Glomerular visceral epithelial cell (primary cell): Measurements from ENCODE around the gene KCNB1.

Experiments
- DNase-seq: peaks from one replicate; pipeline ENCODE4 v3.0.0-alpha.2; 2016; ENCODE audit errors: extremely low spot score

KCNB1 gene

DNA sequence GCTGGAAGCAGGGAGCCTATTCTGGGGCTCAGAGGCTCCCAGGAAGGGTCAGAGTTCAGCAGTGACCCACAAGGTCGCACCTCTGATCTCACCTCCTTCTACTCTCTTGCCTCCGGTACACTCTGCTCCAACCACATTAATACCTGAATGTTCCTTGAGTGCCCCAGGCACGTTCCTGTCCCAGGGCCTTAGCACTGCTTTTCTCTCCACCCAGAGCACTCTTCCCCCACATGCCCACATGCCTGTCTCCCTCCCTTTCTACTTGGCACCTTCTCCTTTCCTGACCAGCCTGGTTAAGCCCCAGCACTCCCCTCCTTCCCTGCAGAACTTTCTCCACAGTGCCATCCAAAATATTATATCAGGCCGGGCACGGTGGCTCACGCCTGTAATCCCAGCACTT lies 13.4 kb downstream of the KCNB1 start:
- DNase-seq, result no peak

GRCh38 chr20:49468412-49468811 lies 14.1 kb downstream of the KCNB1 start:
- DNase-seq, result no peak

DNA sequence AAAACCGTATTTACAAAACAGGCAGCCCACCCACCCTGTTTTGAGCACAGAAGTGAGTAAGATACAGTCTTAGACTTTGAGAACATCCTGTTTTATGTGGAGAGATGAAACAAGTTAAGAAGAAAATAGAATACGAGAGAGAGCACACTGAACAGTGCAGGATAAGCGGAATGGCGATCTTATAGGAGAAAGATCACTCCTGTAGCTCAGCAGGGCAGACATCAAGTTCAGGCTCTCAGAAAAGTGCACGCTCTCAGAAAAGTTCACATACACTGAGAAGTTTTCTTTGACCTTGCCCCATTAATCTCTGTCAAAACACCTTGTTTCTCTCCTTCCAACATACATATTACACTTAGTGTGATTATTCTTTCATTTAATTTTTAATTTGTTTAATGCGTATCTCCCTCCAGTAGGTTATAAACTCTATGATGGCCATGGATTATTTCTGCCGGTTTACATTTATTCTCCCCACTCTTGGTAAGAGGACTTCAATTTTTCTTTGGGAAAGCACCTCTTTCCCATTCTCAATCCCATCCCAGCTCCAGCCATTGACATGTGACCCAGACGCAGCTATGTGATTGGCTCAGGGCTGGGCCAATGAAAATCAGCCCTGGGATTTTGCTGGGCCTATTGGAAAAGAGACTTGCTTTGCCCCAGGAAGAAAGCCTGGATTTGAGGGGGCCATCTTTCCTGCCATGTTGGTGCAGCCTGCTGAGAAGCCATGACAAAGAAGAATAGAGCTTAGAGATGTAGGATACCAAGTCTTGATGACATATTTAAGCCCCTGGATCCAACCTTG lies 16.2 kb downstream of the KCNB1 start:
- DNase-seq, result no peak

GRCh38 chr20:49464556-49464955 lies 17.9 kb downstream of the KCNB1 start:
- DNase-seq, result no peak

GRCh38 chr20:49462626-49463025 lies 19.8 kb downstream of the KCNB1 start:
- no peak for DNase-seq

GRCh38 chr20:49461894-49462620 lies 20.4 kb downstream of the KCNB1 start:
- DNase-seq, result no peak

DNA sequence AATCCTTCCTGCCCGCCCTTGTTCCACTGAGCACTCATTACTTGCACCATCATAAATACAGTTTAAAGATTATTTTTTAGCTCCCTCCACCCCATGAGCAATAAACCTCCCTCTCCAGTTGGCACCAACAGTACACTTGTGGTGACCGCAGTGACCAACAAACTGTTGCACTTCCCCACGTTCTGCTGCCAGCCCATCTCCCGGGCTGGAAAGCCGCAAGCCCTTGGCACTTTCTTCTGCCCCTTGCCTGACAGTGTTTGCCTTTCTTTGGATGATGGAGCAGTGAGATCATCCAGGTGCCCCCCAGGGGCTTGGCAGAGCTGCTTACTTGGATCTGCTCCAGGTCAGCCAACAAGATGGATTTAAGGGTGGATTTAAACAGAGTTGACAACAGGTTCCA lies 21.6 kb downstream of the KCNB1 start:
- DNase-seq, result peak; percentile 98

GRCh38 chr20:49460131-49460530 lies 22.3 kb downstream of the KCNB1 start:
- no peak for DNase-seq

GRCh38 chr20:49459684-49460083 lies 22.8 kb downstream of the KCNB1 start:
- no peak for DNase-seq

DNA sequence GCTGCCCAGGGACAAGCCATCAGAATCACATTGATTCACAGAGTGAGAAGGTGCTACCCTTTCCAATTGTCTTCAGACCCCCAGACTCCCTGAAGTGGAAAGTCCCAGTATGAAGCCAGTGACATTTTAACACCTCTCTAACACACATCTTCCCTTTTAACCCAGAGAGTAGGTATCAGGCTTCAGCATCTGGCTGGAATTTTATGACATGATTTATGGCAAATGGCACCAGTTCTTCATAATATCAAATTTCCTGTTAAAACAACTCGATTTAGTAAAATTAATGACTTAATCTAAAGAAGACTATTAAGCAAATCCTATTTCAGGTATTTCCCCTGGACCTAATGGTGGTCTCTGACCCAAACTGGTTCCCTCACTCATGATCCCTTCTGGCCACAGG lies 25.0 kb downstream of the KCNB1 start:
- DNase-seq, result no peak

DNA sequence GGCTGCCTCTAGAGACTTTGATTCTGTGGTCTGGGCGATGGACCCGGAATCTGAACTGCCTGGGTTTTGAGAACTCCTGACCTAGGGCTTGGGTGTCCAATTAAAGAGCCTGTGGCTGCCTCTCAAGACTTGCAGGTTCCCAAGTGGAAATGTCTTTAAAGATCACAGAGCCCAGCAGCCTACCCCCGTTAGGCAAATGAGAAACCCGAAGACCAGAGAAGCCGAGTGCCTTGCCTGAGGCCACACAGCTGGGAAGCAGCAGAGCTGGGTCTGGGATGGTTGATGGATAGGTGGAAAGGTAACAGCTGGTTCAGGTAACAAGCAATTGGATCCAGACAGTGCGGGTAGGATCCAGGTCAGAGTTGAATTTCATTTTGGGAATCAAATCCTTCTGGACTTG lies 25.8 kb downstream of the KCNB1 start:
- no peak for DNase-seq

DNA sequence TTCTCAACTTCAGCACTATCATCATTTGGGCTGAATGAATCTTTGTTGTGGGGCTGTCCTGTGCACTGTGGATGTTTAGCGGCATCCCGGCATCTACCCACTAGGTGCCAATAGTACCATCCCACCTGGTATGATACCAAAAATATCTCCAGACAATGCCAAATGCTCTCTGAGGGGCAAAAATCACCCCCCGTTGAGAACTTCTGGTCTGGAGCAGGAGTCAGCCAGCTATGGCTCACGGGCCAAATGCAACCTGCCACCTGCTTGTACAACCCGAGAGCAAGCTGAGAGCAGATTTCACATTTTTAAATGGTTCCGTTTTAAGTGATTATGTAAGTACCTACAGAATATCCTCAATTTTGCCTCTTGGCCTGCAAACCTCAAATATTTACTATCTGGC lies 26.8 kb downstream of the KCNB1 start:
- DNase-seq, result no peak

GRCh38 chr20:49452011-49452482 lies 30.4 kb downstream of the KCNB1 start:
- no peak for DNase-seq

DNA sequence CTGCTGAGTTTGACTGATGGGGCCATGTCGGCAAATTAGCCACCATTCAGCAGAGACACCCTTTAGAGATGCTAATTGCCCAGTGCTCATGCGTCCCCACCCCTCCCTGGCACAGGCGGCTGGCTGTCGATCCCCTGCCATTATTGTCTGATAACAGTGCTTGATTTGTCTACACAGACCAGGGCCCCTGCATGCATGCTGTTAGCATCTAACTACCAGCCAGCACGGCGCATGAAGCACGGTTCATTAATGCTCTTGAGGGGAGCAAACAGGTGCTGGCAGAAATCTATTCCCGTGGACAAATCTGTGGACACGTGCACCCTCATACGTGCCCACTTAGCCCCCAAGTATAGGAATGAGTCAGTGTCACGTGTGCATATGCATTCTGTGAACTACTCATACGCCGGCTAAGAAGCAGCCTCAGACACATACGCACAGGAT lies 32.2 kb downstream of the KCNB1 start:
- no peak for DNase-seq

DNA sequence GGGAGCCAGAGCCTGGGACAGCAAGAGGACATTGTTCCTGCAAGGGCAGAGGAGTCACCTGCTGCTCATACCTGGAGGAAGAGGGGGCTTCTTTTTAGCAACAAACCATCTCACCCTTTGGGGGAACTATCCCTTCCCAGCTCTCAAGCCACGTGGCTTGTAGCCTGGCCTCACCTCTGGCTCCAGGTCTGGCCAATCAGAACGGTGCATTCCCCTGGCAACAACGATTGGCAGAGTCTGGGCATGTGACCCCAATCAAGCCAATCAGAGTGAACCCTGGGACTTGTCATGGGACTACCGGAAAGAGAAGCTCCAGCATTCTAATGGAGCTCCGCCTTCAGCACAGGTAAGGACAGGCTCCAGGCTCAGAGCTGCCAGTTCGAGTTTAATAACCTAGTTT lies 33.6 kb downstream of the KCNB1 start:
- DNase-seq, result no peak

- DNase-seq, result no peak
These were observed 34.3 kb downstream of the KCNB1 start for GRCh38 chr20:49447946-49448809.

DNA sequence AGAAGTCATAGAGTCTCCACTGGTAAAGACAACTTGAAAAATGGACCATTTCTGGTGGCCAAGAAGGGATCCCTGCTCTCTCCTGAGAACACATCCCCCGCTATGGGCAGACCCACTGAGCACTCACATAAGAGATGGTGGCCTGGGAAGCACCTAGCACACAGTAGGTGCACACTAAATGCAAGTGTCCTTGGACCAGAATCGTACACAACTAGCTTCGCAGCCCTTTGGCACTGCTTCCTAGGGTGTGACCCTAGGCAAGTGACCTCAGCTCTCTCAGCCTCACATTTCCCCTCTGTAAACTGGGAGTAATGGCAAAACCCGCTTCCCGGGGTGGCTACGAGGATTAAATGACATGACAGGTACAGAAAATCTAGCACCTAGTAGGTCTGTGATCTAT lies 35.1 kb downstream of the KCNB1 start:
- DNase-seq, result no peak

DNA sequence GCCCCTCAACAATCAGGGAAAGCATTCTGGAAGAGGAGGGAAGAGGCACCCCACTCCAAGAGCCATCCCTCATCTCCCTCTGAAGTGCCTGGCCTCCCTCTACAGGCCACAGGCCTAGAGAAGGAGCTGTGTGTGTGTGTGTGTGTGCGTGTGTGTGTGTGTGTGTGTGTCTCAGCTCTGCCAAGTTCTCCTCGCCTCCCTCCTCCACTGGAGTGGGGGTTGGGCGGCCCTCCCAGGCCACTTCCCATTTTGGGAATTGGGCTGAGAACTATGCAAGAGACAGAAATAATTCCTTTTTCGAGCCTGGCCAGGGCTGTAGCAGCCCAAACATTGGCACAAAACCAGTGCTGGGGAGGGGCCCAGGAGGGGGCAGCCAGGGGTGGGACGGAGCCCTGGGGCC lies 35.7 kb downstream of the KCNB1 start:
- no peak for DNase-seq

DNA sequence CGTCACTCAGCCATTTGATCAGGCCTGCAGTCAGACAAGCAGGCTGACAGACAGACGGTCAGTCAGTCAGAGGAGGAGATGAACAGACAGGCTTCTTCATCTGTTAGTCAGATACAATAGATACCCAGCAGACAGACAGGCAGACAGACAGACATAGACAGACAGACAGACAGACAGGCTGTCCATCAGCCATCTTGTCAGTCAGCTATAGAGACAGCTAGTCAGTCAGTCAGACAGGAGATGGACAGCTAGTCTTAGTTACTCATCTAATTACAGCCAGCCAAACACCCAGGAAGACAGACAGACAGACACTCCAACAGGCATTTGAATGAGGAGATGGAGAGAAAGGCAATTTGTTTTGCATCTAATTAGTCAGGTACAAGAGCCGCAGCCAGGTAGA lies 36.4 kb downstream of the KCNB1 start:
- no peak for DNase-seq

DNA sequence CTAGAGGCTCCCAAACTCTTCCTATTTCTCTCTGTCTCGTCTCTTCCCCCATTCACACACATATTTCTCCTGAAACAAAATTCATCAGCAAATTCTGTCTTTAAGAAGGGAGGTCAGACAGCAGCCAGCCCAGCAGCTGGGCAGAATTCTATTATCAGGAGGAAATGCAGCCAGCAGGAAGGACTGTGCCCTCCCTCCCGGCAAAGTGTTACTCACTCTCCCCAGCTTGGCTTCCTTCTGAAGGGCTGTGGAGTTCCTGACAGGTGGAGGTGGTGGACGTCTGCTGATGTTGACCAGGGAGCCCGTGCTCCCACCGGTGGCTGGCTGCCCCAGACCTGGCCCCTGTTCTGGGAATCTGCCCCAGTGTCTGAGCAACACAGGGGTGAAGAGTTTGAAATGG lies 37.3 kb downstream of the KCNB1 start:
- DNase-seq, result no peak

DNA sequence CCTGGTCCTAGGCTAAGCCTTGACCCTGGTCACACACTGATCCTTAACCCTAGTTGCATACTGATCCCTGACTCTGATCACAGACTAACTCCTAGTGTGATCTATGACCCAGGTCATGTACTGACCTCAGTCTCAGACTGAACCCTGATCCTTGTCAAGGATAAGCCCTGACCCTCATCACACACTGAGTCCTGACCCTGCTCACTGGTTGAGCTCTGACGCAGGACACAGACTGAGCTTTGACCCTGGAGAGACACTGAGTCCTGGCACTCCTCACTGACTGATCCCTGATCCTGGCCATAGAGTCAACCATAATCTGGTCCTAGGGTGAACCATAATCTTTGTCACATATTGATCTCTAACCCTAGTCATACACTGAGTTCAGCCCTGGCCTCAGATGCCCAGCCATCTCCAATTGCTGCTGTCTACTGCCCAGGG lies 37.9 kb downstream of the KCNB1 start:
- no peak for DNase-seq

DNA sequence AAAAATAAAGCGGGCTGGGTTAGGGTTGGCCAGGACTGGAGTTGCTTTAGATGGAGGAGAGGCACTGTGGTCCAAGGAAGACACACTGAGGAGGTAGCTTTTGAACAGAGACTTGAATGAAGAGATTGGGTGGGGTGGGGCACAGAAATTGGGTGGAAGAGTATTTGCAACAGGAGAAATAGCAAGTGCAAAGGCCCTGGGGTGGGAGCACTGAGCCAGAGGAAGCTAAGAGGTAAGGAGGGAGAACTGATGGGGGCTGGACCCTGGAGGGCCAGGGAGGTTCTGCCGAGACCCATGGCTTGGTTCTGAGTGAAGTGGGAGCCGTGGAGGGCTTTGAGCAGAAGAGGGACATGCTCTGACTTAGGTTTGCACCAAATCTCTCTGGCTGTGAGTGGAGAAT lies 45.4 kb downstream of the KCNB1 start:
- DNase-seq, result no peak
